HepG2 (cell line): ENCODE measurements around the gene CEP131. TPM values are rescaled to one million over a fixed set of nuclear protein-coding genes. Genes with fewer than 3 reads are reported as not detected.

Source experiments
- ATAC-seq: fragments of 200-7000 bp; cut with Tn5 transposase; 3 replicates; pipeline ENCODE4 v1.9.1; 2020; ENCODE audit warnings: mild to moderate bottlenecking, moderate library complexity
- BruUV-seq: library from RNA; stranded (reverse); fragments of 400-500 nt; replicated peaks from 2 replicates; lab custom pipeline; 2021; lab: Mats Ljungman, UMichigan
- CTCF ChIA-PET: fragments of 300-600 bp; formaldehyde crosslinking; extraction: SDS; loops from one replicate; lab custom pipeline; 2021; ENCODE audit warnings: low total read pairs, inconsistent platforms, low intra/inter-chr PET ratio; lab: Yijun Ruan, JAX
- POLR2A ChIA-PET: fragments of 350-600 bp; sonication (Branson Sonifier 250); formaldehyde crosslinking; loops from one replicate; lab custom pipeline; 2020; ENCODE audit warnings: antibody characterized with exemption, inconsistent platforms; lab: Yijun Ruan, JAX
- DNase-seq: peaks from one replicate; pipeline ENCODE4 v3.0.0-alpha.2; 2015; ENCODE audit warnings: low spot score
- FAIRE-seq: peaks from 3 replicates; lab custom pipeline; 2011; peaks lifted over from hg19 to GRCh38; lab: Jason Lieb, UNC
- H2AFZ ChIP-seq: one replicate; pipeline ENCODE4 v1.6.1; 2011; ENCODE audit warnings: low read length, inconsistent platforms
- H3K27ac ChIP-seq: fragments of 300-600 bp; 3 replicates; pipeline ENCODE4 v1.8.0; 2011; ENCODE audit warnings: mixed run types, mild to moderate bottlenecking, mixed read lengths, low read length, inconsistent platforms; ENCODE audit not compliant: insufficient read depth; ENCODE audit errors: extremely low read length
- H3K27me3 ChIP-seq, 2 experiments: fragments of 200-600 bp in 1 of 2; 2 replicates in 1 of 2; 3 replicates in 1 of 2; pipeline versions ENCODE4 v1.6.0 to v1.8.0; 2011; ENCODE audit warnings: low read length in 2 of 2, mild to moderate bottlenecking in 2 of 2, moderate library complexity in 2 of 2, inconsistent platforms in 1 of 2; ENCODE audit not compliant: insufficient read depth in 2 of 2, control insufficient read depth in 1 of 2
- H3K36me3 ChIP-seq, 2 experiments: fragments of 200-600 bp in 1 of 2; replicated peaks in 1 of 2; 2 replicates in 1 of 2; 3 replicates in 1 of 2; pipeline versions ENCODE4 v1.5.1 to v1.8.0; 2011; ENCODE audit warnings: low read length in 2 of 2, inconsistent platforms in 1 of 2; ENCODE audit not compliant: insufficient read depth in 2 of 2, control insufficient read depth in 1 of 2
- H3K4me1 ChIP-seq: 2 replicates; pipeline ENCODE4 v1.5.1; 2012; ENCODE audit warnings: low read length, inconsistent platforms; ENCODE audit not compliant: insufficient read depth
- H3K4me2 ChIP-seq: 2 replicates; pipeline ENCODE4 v1.6.0; 2011; ENCODE audit warnings: low read depth, low read length, inconsistent platforms
- H3K4me3 ChIP-seq, 3 experiments: fragments of 200-600 bp in 1 of 3; sonication (generic), shearing (Covaris generic) in 1 of 3; replicated peaks in 1 of 3; 2 replicates each; pipeline ENCODE4 v1.5.1; 2011 to 2016; ENCODE audit warnings: low read length in 3 of 3, inconsistent platforms in 2 of 3, low read depth in 2 of 3, mild to moderate bottlenecking in 2 of 3, control low read depth in 1 of 3, mixed read lengths in 1 of 3; ENCODE audit not compliant: insufficient read depth in 1 of 3
- H3K79me2 ChIP-seq: one replicate; pipeline ENCODE4 v1.6.1; 2011; ENCODE audit warnings: low read length, inconsistent platforms; ENCODE audit not compliant: insufficient read depth
- H3K9ac ChIP-seq: 2 replicates; pipeline ENCODE4 v1.6.0; 2011; ENCODE audit warnings: mild to moderate bottlenecking, low read depth, low read length, inconsistent platforms; ENCODE audit not compliant: insufficient read depth
- H3K9me3 ChIP-seq: 2 replicates; pipeline ENCODE4 v1.5.1; 2012; ENCODE audit warnings: mild to moderate bottlenecking, low read length
- H4K20me1 ChIP-seq: 2 replicates; pipeline ENCODE4 v1.6.0; 2011; ENCODE audit warnings: inconsistent platforms, mild to moderate bottlenecking, low read length, moderate library complexity; ENCODE audit not compliant: insufficient read depth
- GATA4 ChIP-seq: sonication (generic); IDR thresholded peaks from 2 replicates; pipeline ENCODE4 v1.6.1; 2016; ENCODE audit warnings: antibody characterized with exemption, low read depth, borderline replicate concordance
- POLR2AphosphoS5 ChIP-seq: IDR thresholded peaks from 2 replicates; pipeline ENCODE4 v1.6.1; 2012; ENCODE audit warnings: low read depth, low read length
- SNAPC4 ChIP-seq: sonication (generic); formaldehyde crosslinking; IDR thresholded peaks from 2 replicates; pipeline ENCODE4 v1.4.0; 2020; ENCODE audit warnings: mild to moderate bottlenecking, missing genetic modification reagents
- SRY ChIP-seq: sonication (generic); formaldehyde crosslinking; IDR thresholded peaks from 2 replicates; pipeline ENCODE4 v1.8.0; 2022; ENCODE audit warnings: mild to moderate bottlenecking, missing genetic modification reagents
- ZKSCAN1 ChIP-seq: fragments of 150-350 bp; IDR thresholded peaks from 2 replicates; pipeline ENCODE4 v1.6.1; 2014; ENCODE audit warnings: low read length
- ZNF280D ChIP-seq: sonication (generic); formaldehyde crosslinking; IDR thresholded peaks from 2 replicates; pipeline ENCODE4 v1.5.1; 2020; ENCODE audit warnings: mild to moderate bottlenecking, missing genetic modification reagents
- WGBS: methylation state at CpG from one replicate; pipeline ENCODE4 v1.1.6; 2017; ENCODE audit warnings: low lambda C conversion rate; 5-methylcytosine and 5-hydroxymethylcytosine counted together
- in situ Hi-C: cut with HindIII; loops from 2 replicates; pipeline ENCODE4 v1.10.0; 2017; ENCODE audit warnings: low pct_unique_long_range_greater_than_20kb; ENCODE audit not compliant: extremely low pct_ligation_motif_present
- intact Hi-C: fragments of 100-400 bp; cut with micrococcal nuclease; formaldehyde crosslinking; loops from one replicate; pipeline ENCODE4 v1.10.0; 2022; ENCODE audit not compliant: unreplicated experiment
- polyA plus RNA-seq, 8 experiments: library from polyadenylated mRNA; depleted of rRNA in 3 of 8; stranded (reverse) in 7 of 8; unstranded in 1 of 8; fragments of >200 nt; fragmentation: Illumina TruSeq in 4 of 8; extraction: Trizol in 4 of 8; gene quantifications; 2 replicates each; pipeline versions ENCODE4 v1.2.1 to v1.2.3, GENCODE V29; 2011 to 2016; ENCODE audit warnings: low read depth in 4 of 8, missing spikeins in 1 of 8, mixed read lengths in 1 of 8; ENCODE audit not compliant: insufficient read depth in 1 of 8
- total RNA-seq, 5 experiments: library from RNA; depleted of rRNA; stranded (reverse); fragments of >200 nt; fragmentation: Illumina TruSeq; extraction: Trizol; gene quantifications; 2 replicates each; pipeline ENCODE4 v1.2.3, GENCODE V29; 2016; ENCODE audit warnings: low read depth in 1 of 5
- TF ChIP-seq, protein P1 (sequence below): IDR thresholded peaks from 2 replicates; pipeline ENCODE4 v1.6.1; 2016
- TF ChIP-seq, protein P2 (sequence below): sonication (generic); formaldehyde crosslinking; IDR thresholded peaks from 2 replicates; pipeline ENCODE4 v1.5.0; 2020; ENCODE audit warnings: mild to moderate bottlenecking, missing genetic modification reagents, borderline replicate concordance

CEP131 gene
- total and polyA plus RNA-seq, 2 of the 13 experiments (the other 11 are each of a cell fraction or from before 2014, with no cell fraction given), result 5.0 to 16.8 TPM

- ChIA-PET CTCF (no interaction called here), POLR2A (no interaction called here)
- H3K27ac ChIP-seq, result no peak overlapping the region
- DNase-seq (no peak), FAIRE-seq (no peak), ATAC-seq (no peak)
- H4K20me1 ChIP-seq, result no peaks in the 10 kb centered on the region; the same call in 1 of the 2 replicates
- peaks cover 12% of the 10 kb centered on the region for H3K79me2 ChIP-seq
- H3K27me3 ChIP-seq, result no peaks in the 10 kb centered on the region
- H3K4me2 ChIP-seq, result no peak overlapping the region
- 94% methylated on average over 17 of the region's 18 CpGs for WGBS
- peaks cover 9% of the 10 kb centered on the region for H3K4me1 ChIP-seq
- H3K9ac ChIP-seq, result no peak overlapping the region
- intact Hi-C loops, result no loop called here
- no TSS peak for BruUV-seq
- no peak overlapping the region for H3K4me3 ChIP-seq
- no peak overlapping the region for H2AFZ ChIP-seq
- H3K36me3 ChIP-seq, result peaks cover 10 to 18% of the 10 kb centered on the region in 2 experiments; a peak in 4 of 5 replicates
- H3K9me3 ChIP-seq, result no peaks in the 10 kb centered on the region
- in situ Hi-C loops, result no loop called here
- TF ChIP-seq POLR2AphosphoS5 (no peak), SNAPC4 (CRISPR knock-in tag) (no peak), SRY (no peak), ZNF280D (CRISPR knock-in tag) (no peak), GATA4 (no peak), ZKSCAN1 (no peak)
- TF ChIP-seq, protein P1, sequence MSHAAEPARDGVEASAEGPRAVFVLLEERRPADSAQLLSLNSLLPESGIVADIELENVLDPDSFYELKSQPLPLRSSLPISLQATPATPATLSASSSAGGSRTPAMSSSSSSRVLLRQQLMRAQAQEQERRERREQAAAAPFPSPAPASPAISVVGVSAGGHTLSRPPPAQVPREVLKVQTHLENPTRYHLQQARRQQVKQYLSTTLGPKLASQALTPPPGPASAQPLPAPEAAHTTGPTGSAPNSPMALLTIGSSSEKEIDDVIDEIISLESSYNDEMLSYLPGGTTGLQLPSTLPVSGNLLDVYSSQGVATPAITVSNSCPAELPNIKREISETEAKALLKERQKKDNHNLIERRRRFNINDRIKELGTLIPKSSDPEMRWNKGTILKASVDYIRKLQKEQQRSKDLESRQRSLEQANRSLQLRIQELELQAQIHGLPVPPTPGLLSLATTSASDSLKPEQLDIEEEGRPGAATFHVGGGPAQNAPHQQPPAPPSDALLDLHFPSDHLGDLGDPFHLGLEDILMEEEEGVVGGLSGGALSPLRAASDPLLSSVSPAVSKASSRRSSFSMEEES (CRISPR knock-in tag), result no peak
- TF ChIP-seq, protein P2, sequence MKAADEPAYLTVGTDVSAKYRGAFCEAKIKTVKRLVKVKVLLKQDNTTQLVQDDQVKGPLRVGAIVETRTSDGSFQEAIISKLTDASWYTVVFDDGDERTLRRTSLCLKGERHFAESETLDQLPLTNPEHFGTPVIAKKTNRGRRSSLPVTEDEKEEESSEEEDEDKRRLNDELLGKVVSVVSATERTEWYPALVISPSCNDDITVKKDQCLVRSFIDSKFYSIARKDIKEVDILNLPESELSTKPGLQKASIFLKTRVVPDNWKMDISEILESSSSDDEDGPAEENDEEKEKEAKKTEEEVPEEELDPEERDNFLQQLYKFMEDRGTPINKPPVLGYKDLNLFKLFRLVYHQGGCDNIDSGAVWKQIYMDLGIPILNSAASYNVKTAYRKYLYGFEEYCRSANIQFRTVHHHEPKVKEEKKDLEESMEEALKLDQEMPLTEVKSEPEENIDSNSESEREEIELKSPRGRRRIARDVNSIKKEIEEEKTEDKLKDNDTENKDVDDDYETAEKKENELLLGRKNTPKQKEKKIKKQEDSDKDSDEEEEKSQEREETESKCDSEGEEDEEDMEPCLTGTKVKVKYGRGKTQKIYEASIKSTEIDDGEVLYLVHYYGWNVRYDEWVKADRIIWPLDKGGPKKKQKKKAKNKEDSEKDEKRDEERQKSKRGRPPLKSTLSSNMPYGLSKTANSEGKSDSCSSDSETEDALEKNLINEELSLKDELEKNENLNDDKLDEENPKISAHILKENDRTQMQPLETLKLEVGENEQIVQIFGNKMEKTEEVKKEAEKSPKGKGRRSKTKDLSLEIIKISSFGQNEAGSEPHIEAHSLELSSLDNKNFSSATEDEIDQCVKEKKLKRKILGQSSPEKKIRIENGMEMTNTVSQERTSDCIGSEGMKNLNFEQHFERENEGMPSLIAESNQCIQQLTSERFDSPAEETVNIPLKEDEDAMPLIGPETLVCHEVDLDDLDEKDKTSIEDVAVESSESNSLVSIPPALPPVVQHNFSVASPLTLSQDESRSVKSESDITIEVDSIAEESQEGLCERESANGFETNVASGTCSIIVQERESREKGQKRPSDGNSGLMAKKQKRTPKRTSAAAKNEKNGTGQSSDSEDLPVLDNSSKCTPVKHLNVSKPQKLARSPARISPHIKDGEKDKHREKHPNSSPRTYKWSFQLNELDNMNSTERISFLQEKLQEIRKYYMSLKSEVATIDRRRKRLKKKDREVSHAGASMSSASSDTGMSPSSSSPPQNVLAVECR (CRISPR knock-in tag), result no peak
Observed at GRCh38 chr17:81217491-81217890, 5.3 kb downstream of the CEP131 start.
